Measurements from ENCODE around the gene RRAGB. TPM values are rescaled to one million over a fixed set of nuclear protein-coding genes. Genes with fewer than 3 reads are reported as not detected.

Gene RRAGB
- total RNA-seq, 4 donors from 2014 or later, result 11.6 to 20.9 (median 12.1) TPM

DNA sequence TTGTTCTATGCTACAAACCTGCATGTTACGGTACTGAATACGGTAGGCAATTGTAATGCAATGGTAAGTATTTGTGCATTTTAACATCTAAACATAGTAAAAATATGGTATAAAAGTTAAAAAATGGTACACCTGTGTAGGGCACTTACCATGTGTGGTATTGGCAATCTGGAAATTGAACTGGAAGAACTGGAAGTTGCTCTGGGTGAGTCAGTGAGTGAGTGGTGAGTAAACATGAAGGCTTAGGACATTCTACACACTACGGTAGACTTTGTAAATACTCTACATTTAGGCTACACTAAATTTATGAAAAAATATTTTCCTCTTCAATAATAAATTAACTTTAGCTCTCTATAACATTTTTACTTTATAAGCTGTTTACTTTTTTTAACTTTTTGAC, 78.9 kb downstream of the RRAGB start:
- no peak for TF ChIP-seq POLR2A (IDR thresholded peaks at IDR 0.05)
- TF ChIP-seq, protein P1, sequence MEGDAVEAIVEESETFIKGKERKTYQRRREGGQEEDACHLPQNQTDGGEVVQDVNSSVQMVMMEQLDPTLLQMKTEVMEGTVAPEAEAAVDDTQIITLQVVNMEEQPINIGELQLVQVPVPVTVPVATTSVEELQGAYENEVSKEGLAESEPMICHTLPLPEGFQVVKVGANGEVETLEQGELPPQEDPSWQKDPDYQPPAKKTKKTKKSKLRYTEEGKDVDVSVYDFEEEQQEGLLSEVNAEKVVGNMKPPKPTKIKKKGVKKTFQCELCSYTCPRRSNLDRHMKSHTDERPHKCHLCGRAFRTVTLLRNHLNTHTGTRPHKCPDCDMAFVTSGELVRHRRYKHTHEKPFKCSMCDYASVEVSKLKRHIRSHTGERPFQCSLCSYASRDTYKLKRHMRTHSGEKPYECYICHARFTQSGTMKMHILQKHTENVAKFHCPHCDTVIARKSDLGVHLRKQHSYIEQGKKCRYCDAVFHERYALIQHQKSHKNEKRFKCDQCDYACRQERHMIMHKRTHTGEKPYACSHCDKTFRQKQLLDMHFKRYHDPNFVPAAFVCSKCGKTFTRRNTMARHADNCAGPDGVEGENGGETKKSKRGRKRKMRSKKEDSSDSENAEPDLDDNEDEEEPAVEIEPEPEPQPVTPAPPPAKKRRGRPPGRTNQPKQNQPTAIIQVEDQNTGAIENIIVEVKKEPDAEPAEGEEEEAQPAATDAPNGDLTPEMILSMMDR (IDR thresholded peaks at IDR 0.05), result no peak
- no peak for DNase-seq (ENCODE audit: low spot score in 2 of 2)
- WGBS, 2 donors, result 26 to 64% methylated on average over 3 of the region's 3 CpGs

DNA sequence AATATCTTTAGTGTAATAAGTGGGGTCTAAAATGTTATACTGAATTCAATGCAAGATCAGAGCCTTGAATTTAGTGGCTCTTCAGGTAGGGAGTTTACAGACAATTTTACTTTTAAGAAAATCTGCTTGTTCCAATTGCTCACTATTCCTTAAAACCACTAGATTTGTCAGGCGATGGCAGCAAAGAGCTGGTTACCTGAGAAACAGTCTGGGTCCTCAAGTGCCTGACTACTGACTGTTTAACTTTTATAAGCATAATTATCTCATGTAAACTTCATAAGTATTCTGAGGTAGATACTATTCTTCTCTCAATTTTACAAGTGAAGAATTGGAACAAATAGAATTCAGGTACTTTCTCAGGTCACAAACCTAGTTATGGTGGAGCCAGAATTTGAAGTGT, 84.3 kb downstream of the RRAGB start:
- 41 to 53% methylated on average over 1 of the region's 1 CpG for WGBS, 2 donors
- no peak overlapping the region for H3K4me3 ChIP-seq (ENCODE audit: low read depth, poor library complexity, severe bottlenecking)
- TF ChIP-seq, protein P1 (IDR thresholded peaks at IDR 0.05), result no peak
- no peak for TF ChIP-seq POLR2A (IDR thresholded peaks at IDR 0.05)
- no peak for DNase-seq (ENCODE audit: low spot score in 2 of 2)
- intact Hi-C loops (cut with DNase I; ENCODE audit: low total_unique reads), result no loop called here

More for the DNA sequence above, 78.9 kb downstream of the RRAGB start:
- intact Hi-C loops (cut with DNase I; ENCODE audit: low total_unique reads), result no loop called here
- H3K4me3 ChIP-seq (ENCODE audit: low read depth, poor library complexity, severe bottlenecking), result no peak overlapping the region

Other genes with a start within 250 kb of the RRAGB start
- 1 to 10 TPM in 1 of 4 donors, under 1 TPM in 3; 0.08 to 1.1 (median 0.45) TPM for gene USP51, start 227.9 kb upstream of the RRAGB start, total RNA-seq
- not detected for gene FOXR2, start 94.3 kb upstream of the RRAGB start, total RNA-seq

Measured in lower leg skin (tissue), 4 donors.